Erythroblast (primary cell): ENCODE data around the gene RAB19.

Source experiments
- DNase-seq, 2 experiments: peaks; one replicate each; lab custom pipeline; 2025; lab: John Stamatoyannopoulos, UW
- GATA1 ChIP-seq: IDR thresholded peaks from 2 replicates; pipeline ENCODE4 v1.6.1; 2011; ENCODE audit warnings: low read depth, mild to moderate bottlenecking, control low read depth, low read length, moderate library complexity
- POLR2A ChIP-seq: IDR thresholded peaks from 2 replicates; pipeline ENCODE4 v1.6.1; 2011; ENCODE audit warnings: mild to moderate bottlenecking, low read length

RAB19 gene

GRCh38 chr7:140454657-140455015 lies 50.8 kb downstream of the RAB19 start:
- DNase-seq = no peak
- TF ChIP-seq POLR2A (no peak), GATA1 (no peak)

DNA sequence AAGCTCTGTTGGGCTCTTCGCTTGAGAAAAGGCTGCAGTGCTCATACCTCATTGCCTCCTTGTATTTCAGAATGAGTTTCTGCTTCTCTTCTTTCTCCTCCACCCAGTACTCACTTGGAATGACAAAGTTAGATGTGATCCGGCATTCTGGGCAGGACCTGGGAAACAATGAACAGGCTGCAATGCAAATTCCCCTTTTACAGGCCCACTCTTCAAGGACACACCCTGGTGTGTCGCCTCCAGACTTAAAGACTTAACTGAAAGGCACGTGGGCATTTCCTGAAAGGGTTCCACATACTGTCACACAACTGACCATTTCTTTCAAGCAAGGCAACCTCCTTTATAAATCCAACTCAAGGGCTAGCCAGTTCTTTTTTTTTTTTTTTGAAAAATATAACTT lies 51.9 kb downstream of the RAB19 start:
- TF ChIP-seq GATA1 (no peak), POLR2A (no peak)
- no peak for DNase-seq

DNA sequence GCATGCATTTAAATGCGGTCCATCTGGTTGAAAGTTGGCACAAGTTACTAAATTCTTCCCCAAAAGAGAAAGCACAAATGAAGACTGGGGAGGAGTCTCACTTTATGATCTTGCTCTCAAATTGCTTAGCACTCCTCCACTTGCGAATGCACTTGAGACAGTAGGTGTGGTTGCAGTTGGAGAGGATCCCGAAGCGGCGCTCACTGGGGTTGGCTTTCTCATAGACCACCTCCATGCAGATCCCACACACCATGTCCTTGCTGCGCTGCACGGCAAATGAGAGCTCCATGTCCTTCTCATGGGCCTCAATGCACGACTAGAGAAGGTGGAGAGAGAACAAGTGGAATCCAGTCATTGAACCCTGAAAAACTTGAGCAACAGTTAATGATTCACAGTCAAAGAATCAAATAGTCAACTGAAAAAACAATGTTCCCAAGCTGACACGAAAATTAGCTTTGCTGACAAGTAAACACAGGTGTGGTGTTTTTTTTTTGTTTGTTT lies 52.7 kb downstream of the RAB19 start:
- TF ChIP-seq POLR2A = no peak
- TF ChIP-seq GATA1 = no peak
- no peak for DNase-seq

DNA sequence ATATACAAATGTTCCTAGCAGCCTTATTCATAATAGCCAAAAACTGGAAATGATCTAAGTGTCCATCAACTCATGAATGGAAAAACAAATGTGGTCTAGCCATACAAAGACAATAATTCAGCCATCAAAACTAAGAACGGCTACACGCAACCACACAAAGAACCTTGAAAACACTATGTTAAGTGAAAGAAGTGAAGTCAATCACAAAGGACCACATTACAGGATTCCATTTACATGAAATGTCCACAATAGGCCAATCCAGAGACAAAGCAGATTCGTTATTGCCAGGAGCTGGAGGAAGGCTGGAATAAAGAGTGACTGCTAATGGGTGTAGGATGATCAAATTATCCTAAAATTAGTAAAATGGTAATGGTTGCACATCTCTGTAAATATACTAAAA lies 54.3 kb downstream of the RAB19 start:
- no peak for TF ChIP-seq POLR2A
- TF ChIP-seq GATA1 = no peak
- no peak for DNase-seq

- TF ChIP-seq POLR2A (no peak), GATA1 (no peak)
- DNase-seq = no peak
Observed at GRCh38 chr7:140458916-140459315, 55.1 kb downstream of the RAB19 start.

DNA sequence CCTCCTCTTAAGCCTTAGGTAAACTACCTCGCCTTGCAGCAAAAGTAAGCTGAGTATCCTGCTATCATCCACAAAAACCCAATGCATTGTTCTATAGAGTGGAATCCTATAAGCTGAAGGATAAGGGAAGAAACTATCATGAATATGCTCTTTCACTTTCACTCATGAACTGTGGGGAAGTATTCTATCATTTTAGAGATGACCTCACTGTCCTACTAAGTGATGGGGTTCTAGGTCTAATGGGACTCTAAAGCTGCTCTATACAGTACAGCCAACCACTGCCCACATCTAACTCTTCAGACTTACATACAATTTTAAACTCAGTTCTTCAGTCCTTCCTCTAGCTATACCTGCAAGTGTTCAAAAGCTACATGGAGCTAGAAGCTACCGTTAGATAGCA lies 59.3 kb downstream of the RAB19 start:
- no peak for DNase-seq
- TF ChIP-seq GATA1 (no peak), POLR2A (no peak)

DNA sequence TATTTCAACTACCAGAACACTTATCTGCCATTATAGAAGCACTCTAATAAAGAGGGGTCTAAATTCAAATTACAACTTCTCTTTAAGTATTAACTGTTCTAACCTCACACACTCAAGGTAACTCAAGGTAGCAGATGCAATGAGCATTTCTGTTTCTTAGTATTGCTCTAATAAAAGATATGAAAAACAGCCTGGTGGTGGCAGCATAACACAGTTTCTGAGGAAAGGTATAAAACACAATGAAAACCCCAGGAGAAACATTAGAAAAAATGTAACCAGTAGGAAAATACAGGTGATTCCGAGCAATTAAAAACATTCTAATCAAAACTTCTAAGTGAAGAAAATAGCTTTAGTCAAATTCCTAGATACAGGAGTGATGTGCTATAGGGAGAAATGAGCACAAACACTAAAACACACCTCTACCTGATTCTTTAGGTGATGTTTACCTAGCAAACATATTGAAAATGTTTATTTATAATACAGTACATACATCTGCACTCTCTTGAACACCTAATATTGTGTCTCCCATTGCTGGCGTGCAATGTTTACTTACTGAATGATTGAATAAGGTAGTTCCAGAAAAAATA lies 72.0 kb downstream of the RAB19 start:
- no peak for TF ChIP-seq POLR2A
- TF ChIP-seq GATA1 = no peak
- peak; percentile 63 to 79 for DNase-seq

DNA sequence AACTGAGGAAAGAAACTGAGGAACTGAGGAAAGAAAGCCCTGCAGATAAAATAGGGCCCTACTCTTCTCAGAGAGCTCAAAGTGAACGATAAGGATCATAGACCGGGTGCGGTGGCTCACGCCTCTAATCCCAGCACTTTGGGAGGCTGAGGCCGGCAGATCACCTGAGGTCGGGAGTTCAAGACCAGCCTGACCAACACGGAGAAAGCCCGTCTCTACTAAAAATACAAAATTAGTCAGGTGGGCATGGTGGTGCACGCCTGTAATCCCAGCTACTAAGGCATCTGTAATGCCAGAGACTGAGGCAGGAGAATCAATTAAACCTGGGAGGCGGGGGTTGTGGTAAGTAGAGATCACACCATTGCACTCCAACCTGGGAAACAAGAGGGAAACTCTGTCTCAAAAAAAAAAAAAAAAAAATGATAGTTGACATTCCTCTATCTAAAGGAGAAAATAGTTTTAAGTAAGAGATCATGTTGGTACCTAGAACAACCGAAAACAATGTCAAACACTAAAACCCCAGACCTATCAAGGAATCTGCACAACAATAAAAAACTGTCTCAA lies 72.9 kb downstream of the RAB19 start:
- TF ChIP-seq GATA1 (no peak), POLR2A (no peak)
- DNase-seq = no peak
